ENCODE results near the gene FLRT1. TPM values are rescaled to one million over a fixed set of nuclear protein-coding genes. Genes with fewer than 3 reads are reported as not detected.
A peak's percentile ranks its signal among the peaks of the same experiment; 100 is the strongest.

Gene FLRT1
- total RNA-seq, 1 donor from 2014 or later, result 0.11 TPM

GRCh38 chr11:63996512-63996911 is 39.2 kb upstream of the FLRT1 start:
- H2AFZ ChIP-seq (replicated peaks), result no peak overlapping the region
- no peak overlapping the region for H3K4me3 ChIP-seq
- no peaks in the 10 kb centered on the region for H3K9me3 ChIP-seq (ENCODE audit: low read depth)
- H3K36me3 Mint-ChIP-seq, result peaks cover 27% of the 10 kb centered on the region
- no peaks in the 10 kb centered on the region for H3K36me3 ChIP-seq
- peaks cover 10% of the 10 kb centered on the region for H3K27me3 Mint-ChIP-seq (ENCODE audit: insufficient read depth, low read depth)
- H3K9me3 Mint-ChIP-seq, result no peaks in the 10 kb centered on the region
- H4K20me1 ChIP-seq (ENCODE audit: low read depth), result peaks cover 85% of the 10 kb centered on the region
- peaks cover 14% of the 10 kb centered on the region for H3K79me2 ChIP-seq (ENCODE audit: low read depth)
- no peak overlapping the region for H3K4me3 Mint-ChIP-seq
- peaks cover 28% of the 10 kb centered on the region for H3K27me3 ChIP-seq
- H3K27ac Mint-ChIP-seq, result no peak overlapping the region
- H3K27ac ChIP-seq, result no peak overlapping the region
- peaks cover 7% of the 10 kb centered on the region for H3K4me1 Mint-ChIP-seq
- peaks cover 23% of the 10 kb centered on the region for H3K4me1 ChIP-seq
- DNase-seq (ENCODE audit: low spot score), result no peak
- H3K9ac ChIP-seq, result no peak overlapping the region
- H3K4me2 ChIP-seq, result no peak overlapping the region
- H3F3A ChIP-seq (ENCODE audit: low read depth), result peaks cover 40% of the 10 kb centered on the region
- no peak for TF ChIP-seq EZH2phosphoT487 (IDR thresholded peaks at IDR 0.05)
- TF ChIP-seq EZH2 (IDR thresholded peaks at IDR 0.05), result no peak
- no peak for TF ChIP-seq CTCF (IDR thresholded peaks at IDR 0.05)

- no peak overlapping the region for H3K9ac ChIP-seq
- Mint-ChIP-seq H3K36me3 (peaks cover 23% of the 10 kb centered on the region), H3K4me1 (peaks cover 8% of the 10 kb centered on the region), H3K27ac (no peak overlapping the region), H3K9me3 (no peaks in the 10 kb centered on the region), H3K4me3 (no peak overlapping the region), H3K27me3 (ENCODE audit: insufficient read depth, low read depth) (peaks cover 8% of the 10 kb centered on the region)
- peaks cover 88% of the 10 kb centered on the region for H4K20me1 ChIP-seq (ENCODE audit: low read depth)
- TF ChIP-seq EZH2phosphoT487 (IDR thresholded peaks at IDR 0.05) (no peak), CTCF (IDR thresholded peaks at IDR 0.05) (no peak), EZH2 (IDR thresholded peaks at IDR 0.05) (no peak)
- no peaks in the 10 kb centered on the region for H3K36me3 ChIP-seq
- no peak overlapping the region for H2AFZ ChIP-seq (replicated peaks)
- H3K4me3 ChIP-seq, result no peak overlapping the region
- no peak for DNase-seq (ENCODE audit: low spot score)
- H3K27me3 ChIP-seq, result peaks cover 35% of the 10 kb centered on the region
- H3K4me1 ChIP-seq, result peaks cover 23% of the 10 kb centered on the region
- no peak overlapping the region for H3K4me2 ChIP-seq
- H3K9me3 ChIP-seq (ENCODE audit: low read depth), result no peaks in the 10 kb centered on the region
- H3F3A ChIP-seq (ENCODE audit: low read depth), result peaks cover 45% of the 10 kb centered on the region
- H3K27ac ChIP-seq, result no peak overlapping the region
- H3K79me2 ChIP-seq (ENCODE audit: low read depth), result peaks cover 7% of the 10 kb centered on the region
Observed at GRCh38 chr11:63997104-63997700, 38.5 kb upstream of the FLRT1 start.

- Histone ChIP-seq H3K4me1 (peaks cover 23% of the 10 kb centered on the region), H3K4me3 (no peak overlapping the region), H3K36me3 (no peaks in the 10 kb centered on the region), H3F3A (ENCODE audit: low read depth) (peaks cover 45% of the 10 kb centered on the region), H3K27ac (no peak overlapping the region), H4K20me1 (ENCODE audit: low read depth) (peaks cover 83% of the 10 kb centered on the region), H3K4me2 (peak overlapping the region; percentile 93), H3K27me3 (peaks cover 35% of the 10 kb centered on the region), H3K79me2 (ENCODE audit: low read depth) (peaks cover 3% of the 10 kb centered on the region), H2AFZ (replicated peaks) (no peak overlapping the region), H3K9ac (no peak overlapping the region), H3K9me3 (ENCODE audit: low read depth) (no peaks in the 10 kb centered on the region)
- H3K4me3 Mint-ChIP-seq, result peak overlapping the region; percentile 73
- peaks cover 22% of the 10 kb centered on the region for H3K36me3 Mint-ChIP-seq
- H3K27ac Mint-ChIP-seq, result no peak overlapping the region
- no peak for TF ChIP-seq EZH2phosphoT487 (IDR thresholded peaks at IDR 0.05)
- no peak for TF ChIP-seq CTCF (IDR thresholded peaks at IDR 0.05)
- no peak for TF ChIP-seq EZH2 (IDR thresholded peaks at IDR 0.05)
- no peak for DNase-seq (ENCODE audit: low spot score)
- H3K4me1 Mint-ChIP-seq, result peaks cover 8% of the 10 kb centered on the region
- peaks cover 6% of the 10 kb centered on the region for H3K27me3 Mint-ChIP-seq (ENCODE audit: insufficient read depth, low read depth)
- H3K9me3 Mint-ChIP-seq, result no peaks in the 10 kb centered on the region
Observed at GRCh38 chr11:63997801-63998337, 37.9 kb upstream of the FLRT1 start.

Data from neural progenitor cell (in vitro differentiated cells).